Tibial nerve (tissue), 4 donors: ENCODE measurements around the gene SLC6A6. TPM values are rescaled to one million over a fixed set of nuclear protein-coding genes. Genes with fewer than 3 reads are reported as not detected.
A peak's percentile ranks its signal among the peaks of the same experiment; 100 is the strongest.

Source experiments
- DNase-seq, 2 donors: peaks; one replicate each; pipeline ENCODE4 v3.0.0-alpha.2; 2019; ENCODE audit warnings: low spot score in 2 of 2
- H3K27ac ChIP-seq, 4 donors: fragments of 200-600 bp; sonication (generic) in 3 of 4; one replicate each; pipeline ENCODE4 v1.5.1; 2017 to 2019; ENCODE audit warnings: mild to moderate bottlenecking in 1 of 4
- H3K27me3 ChIP-seq, 2 donors: fragments of 200-600 bp; sonication (generic) in 1 of 2; one replicate each; pipeline versions ENCODE4 v1.5.1 to v1.6.0; 2017 to 2019
- H3K36me3 ChIP-seq, 3 donors: fragments of 200-600 bp; sonication (generic); one replicate each; pipeline ENCODE4 v1.5.1; 2018 to 2019
- H3K4me1 ChIP-seq, 4 donors: fragments of 200-600 bp; sonication (generic) in 3 of 4; one replicate each; pipeline ENCODE4 v1.5.1; 2017 to 2019
- H3K4me3 ChIP-seq, 4 donors: fragments of 200-600 bp; sonication (generic) in 3 of 4; one replicate each; pipeline ENCODE4 v1.5.1; 2017 to 2019; ENCODE audit warnings: mild to moderate bottlenecking in 1 of 4, moderate library complexity in 1 of 4
- H3K9me3 ChIP-seq, 4 donors: fragments of 200-600 bp; sonication (generic) in 3 of 4; one replicate each; pipeline ENCODE4 v1.5.1; 2017 to 2019
- EP300 ChIP-seq, 2 donors: sonication (generic); formaldehyde crosslinking; IDR thresholded peaks; one replicate each; pipeline ENCODE4 v1.6.1; 2017; ENCODE audit warnings: antibody characterized with exemption in 2 of 2, mild to moderate bottlenecking in 1 of 2
- POLR2A ChIP-seq, 2 donors: fragments of 450-650 bp; IDR thresholded peaks; one replicate each; pipeline ENCODE4 v1.6.1; 2017; ENCODE audit warnings: antibody characterized with exemption in 2 of 2, mild to moderate bottlenecking in 2 of 2, moderate library complexity in 2 of 2
- WGBS, 2 donors: methylation state at CpG; one replicate each; pipeline ENCODE4 v1.1.5; 2018; 5-methylcytosine and 5-hydroxymethylcytosine counted together
- total RNA-seq, 4 donors: library from RNA; depleted of rRNA; stranded (reverse); fragments of >200 nt; gene quantifications; one replicate each; pipeline ENCODE4 v1.1.0, GENCODE V29; 2016
- TF ChIP-seq, protein P1 (sequence below), 5 experiments: fragments of 200-600 bp in 3 of 5; fragments of 450-650 bp in 2 of 5; sonication (generic) in 3 of 5; IDR thresholded peaks; one replicate each; pipeline ENCODE4 v1.5.1; 2016 to 2019; ENCODE audit warnings: antibody characterized with exemption in 5 of 5, mild to moderate bottlenecking in 3 of 5, moderate library complexity in 2 of 5

Gene SLC6A6
- total RNA-seq, 4 donors from 2014 or later: 11.8 to 24.9 (median 13.5) TPM

DNA sequence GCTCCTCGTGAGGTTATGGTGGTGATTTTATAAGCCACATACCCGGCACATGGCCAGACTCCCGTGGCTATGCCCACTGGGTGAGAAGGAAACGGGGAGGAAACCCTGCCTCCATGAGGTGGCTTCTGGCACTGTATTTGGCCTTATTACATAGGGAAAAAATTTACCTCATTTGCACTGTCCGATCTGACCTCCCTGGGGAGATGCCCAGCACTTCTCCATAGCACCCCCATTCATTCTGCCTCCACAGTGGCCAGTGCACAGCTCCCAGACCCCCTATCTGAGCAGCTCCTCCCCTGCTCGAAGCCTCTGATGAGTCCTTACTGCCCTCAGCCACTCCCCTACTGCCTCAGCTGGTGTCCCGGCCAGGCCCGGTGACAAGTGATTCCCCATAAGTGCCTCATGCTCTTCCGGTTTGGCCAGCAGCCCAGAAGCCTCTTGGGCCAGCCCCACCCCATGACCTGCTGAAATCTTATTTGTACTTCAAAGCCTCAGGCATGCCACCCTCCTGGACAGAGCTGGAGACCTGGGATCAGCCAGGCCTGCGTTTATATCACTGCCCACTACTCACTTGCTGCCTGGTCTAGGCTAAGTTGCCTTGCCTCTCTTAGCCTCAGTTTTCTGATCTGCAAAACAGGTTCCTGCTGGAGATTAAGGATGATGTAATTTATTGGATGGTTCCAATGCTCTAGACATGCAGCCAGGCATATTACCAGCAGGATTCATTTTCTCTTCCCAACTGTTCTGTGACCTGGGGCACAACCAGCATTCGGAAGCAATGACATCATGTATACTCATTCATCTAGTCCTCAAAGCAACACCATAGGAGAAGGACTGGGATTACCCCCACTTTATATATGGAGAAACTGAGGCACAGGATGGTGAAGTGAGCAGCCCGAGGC is 30.6 kb upstream of the SLC6A6 start:
- Histone ChIP-seq H3K4me3 (no peak overlapping the region), H3K9me3 (no peaks in the 10 kb centered on the region), H3K4me1 (peaks cover 0 to 21% (median 5%) of the 10 kb centered on the region in 4 donors), H3K27ac (no peak overlapping the region), H3K27me3 (no peaks in the 10 kb centered on the region), H3K36me3 (no peaks in the 10 kb centered on the region)
- DNase-seq: peak; percentile 43 to 46
- TF ChIP-seq, protein P1, sequence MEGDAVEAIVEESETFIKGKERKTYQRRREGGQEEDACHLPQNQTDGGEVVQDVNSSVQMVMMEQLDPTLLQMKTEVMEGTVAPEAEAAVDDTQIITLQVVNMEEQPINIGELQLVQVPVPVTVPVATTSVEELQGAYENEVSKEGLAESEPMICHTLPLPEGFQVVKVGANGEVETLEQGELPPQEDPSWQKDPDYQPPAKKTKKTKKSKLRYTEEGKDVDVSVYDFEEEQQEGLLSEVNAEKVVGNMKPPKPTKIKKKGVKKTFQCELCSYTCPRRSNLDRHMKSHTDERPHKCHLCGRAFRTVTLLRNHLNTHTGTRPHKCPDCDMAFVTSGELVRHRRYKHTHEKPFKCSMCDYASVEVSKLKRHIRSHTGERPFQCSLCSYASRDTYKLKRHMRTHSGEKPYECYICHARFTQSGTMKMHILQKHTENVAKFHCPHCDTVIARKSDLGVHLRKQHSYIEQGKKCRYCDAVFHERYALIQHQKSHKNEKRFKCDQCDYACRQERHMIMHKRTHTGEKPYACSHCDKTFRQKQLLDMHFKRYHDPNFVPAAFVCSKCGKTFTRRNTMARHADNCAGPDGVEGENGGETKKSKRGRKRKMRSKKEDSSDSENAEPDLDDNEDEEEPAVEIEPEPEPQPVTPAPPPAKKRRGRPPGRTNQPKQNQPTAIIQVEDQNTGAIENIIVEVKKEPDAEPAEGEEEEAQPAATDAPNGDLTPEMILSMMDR (IDR thresholded peaks at IDR 0.05): no peak
- peak in 1 of 2 donors; percentile 12 for TF ChIP-seq EP300 (IDR thresholded peaks at IDR 0.05)
- 45 to 50% methylated on average over 12 of the region's 12 CpGs for WGBS, 2 donors

DNA sequence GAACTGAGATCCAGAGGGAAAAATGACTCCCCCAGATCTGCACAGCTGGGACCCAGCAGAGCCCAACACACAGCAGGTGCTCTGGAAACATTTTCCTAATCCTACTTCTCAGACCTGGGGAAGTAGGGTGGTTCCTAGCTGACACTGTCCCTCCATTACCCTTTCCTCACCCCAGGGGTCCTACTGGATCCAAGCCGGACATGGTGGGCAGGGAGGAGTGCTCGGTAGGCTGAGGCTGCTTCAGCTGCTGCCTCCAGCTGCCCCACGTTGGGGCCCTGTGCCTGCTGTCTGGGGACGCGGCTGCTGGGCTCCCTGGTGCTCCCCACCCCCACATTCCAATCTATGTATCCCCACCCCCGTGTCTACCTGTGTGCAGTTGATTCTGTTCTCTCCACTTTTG is 29.8 kb upstream of the SLC6A6 start:
- no peak for DNase-seq
- Histone ChIP-seq H3K36me3 (no peaks in the 10 kb centered on the region), H3K4me3 (no peak overlapping the region), H3K27ac (no peak overlapping the region), H3K9me3 (no peaks in the 10 kb centered on the region), H3K4me1 (peaks cover 0 to 15% (median 5%) of the 10 kb centered on the region in 4 donors), H3K27me3 (no peaks in the 10 kb centered on the region)
- WGBS, 2 donors: 56 to 62% methylated on average over 6 of the region's 6 CpGs
- TF ChIP-seq, protein P1 (IDR thresholded peaks at IDR 0.05): no peak
- TF ChIP-seq EP300 (IDR thresholded peaks at IDR 0.05): no peak
- no peak for TF ChIP-seq POLR2A (IDR thresholded peaks at IDR 0.05)

DNA sequence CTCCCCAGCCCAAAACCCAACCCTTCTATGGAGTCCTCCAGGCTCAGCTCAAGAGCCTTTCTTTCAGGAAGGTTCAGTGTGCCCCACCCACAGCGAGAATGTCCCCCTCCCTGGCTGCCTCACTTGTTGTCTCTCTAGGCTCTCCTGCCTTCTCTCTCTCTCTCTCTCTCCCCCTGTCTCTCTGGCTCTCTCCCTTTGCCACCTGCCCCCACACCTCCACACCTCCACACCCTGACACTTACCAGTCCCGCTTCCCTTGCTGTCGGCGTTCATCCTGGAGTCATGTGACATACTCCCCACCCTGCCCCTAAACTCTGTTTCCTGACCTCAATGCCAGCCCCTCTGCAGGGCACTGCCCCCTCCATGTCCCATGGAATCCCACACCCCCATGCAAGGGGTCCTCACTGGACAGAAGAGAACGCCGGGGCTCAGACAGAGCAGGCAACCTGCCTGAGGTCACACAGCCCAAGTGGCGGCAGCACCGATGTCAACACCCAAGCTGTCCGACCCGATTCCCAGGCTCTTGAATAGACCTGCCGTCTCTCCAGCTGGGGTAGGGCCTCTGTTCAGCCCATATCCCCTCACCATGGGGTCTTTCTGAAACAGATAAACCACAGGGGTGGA is 28.5 kb upstream of the SLC6A6 start:
- peaks cover 0 to 15% (median 5%) of the 10 kb centered on the region in 4 donors for H3K4me1 ChIP-seq
- no peak overlapping the region for H3K4me3 ChIP-seq
- DNase-seq: no peak
- no peaks in the 10 kb centered on the region for H3K9me3 ChIP-seq
- H3K36me3 ChIP-seq: no peaks in the 10 kb centered on the region
- no peak overlapping the region for H3K27ac ChIP-seq
- WGBS, 2 donors: 85 to 87% methylated on average over 11 of the region's 11 CpGs
- TF ChIP-seq, protein P1 (IDR thresholded peaks at IDR 0.05): no peak
- TF ChIP-seq POLR2A (IDR thresholded peaks at IDR 0.05) (no peak), EP300 (IDR thresholded peaks at IDR 0.05) (no peak)
- no peaks in the 10 kb centered on the region for H3K27me3 ChIP-seq

DNA sequence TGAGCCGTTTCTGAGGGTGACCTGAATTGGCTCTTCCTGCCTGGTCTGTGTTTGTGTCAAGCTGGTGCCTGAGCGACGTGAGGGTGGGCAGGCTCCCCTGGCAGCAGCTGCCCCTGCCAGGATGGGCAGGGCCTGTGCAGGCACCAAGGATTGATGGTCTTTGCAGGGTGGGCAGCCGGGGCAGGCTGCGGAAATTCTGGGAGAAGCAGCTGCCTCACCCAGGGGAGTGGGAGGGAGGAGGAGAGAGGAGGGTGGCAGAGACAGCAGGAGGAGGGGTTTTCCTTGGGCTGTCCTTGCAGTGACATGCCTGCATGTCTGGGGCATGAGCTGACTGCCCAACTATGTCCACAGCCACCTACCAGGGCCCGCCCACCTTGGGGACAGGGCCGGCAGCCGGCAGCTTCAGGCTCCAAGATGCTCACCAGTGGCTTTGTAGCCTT is 27.9 kb upstream of the SLC6A6 start:
- no peak overlapping the region for H3K4me3 ChIP-seq
- no peak for DNase-seq
- H3K4me1 ChIP-seq: peaks cover 0 to 15% (median 5%) of the 10 kb centered on the region in 4 donors
- no peak overlapping the region for H3K27ac ChIP-seq
- no peaks in the 10 kb centered on the region for H3K9me3 ChIP-seq
- TF ChIP-seq EP300 (IDR thresholded peaks at IDR 0.05) (no peak), POLR2A (IDR thresholded peaks at IDR 0.05) (no peak)
- TF ChIP-seq, protein P1 (IDR thresholded peaks at IDR 0.05): no peak
- whole genome bisulfite sequencing, 2 donors: 56 to 59% methylated on average over 7 to 8 of the region's 8 CpGs
- no peaks in the 10 kb centered on the region for H3K27me3 ChIP-seq
- H3K36me3 ChIP-seq: no peaks in the 10 kb centered on the region

DNA sequence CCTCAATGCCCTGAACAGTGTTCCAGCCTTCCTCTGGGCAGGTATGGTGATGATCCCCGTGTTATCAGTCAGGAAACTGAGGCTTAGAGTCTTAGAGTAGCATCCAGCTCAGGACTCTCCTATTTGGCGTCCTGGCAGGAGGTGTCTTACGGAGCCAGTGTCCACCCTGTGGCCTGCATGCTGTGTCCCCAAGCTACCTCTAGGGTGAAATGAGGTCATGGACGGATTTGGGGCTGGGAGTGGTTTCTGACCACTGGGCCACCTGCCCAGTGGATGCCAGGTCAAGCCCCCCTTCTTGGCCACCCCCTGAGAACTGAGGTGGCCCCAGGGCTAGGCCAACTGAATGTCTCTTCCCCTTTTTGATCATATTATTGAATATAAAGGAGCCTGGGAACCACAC is 27.2 kb upstream of the SLC6A6 start:
- DNase-seq: no peak
- Histone ChIP-seq H3K4me1 (peaks cover 0 to 15% (median 5%) of the 10 kb centered on the region in 4 donors), H3K9me3 (no peaks in the 10 kb centered on the region), H3K4me3 (no peak overlapping the region), H3K27me3 (no peaks in the 10 kb centered on the region), H3K36me3 (no peaks in the 10 kb centered on the region), H3K27ac (no peak overlapping the region)
- TF ChIP-seq POLR2A (IDR thresholded peaks at IDR 0.05): no peak
- TF ChIP-seq EP300 (IDR thresholded peaks at IDR 0.05): no peak
- WGBS, 2 donors: 85 to 91% methylated on average over 4 of the region's 4 CpGs
